SKM-1 (cell line): ENCODE measurements around the gene DIAPH2.
"Not testable (repeated sequence)": the region's sequence is repeated elsewhere in the genome, so short reads cannot be mapped to it uniquely, and the experiment has no call there.

Experiments used
- DNase-seq: peaks from one replicate; lab custom pipeline; 2025; ENCODE audit not compliant: unreplicated experiment; lab: John Stamatoyannopoulos, UW

DIAPH2 gene

DNA sequence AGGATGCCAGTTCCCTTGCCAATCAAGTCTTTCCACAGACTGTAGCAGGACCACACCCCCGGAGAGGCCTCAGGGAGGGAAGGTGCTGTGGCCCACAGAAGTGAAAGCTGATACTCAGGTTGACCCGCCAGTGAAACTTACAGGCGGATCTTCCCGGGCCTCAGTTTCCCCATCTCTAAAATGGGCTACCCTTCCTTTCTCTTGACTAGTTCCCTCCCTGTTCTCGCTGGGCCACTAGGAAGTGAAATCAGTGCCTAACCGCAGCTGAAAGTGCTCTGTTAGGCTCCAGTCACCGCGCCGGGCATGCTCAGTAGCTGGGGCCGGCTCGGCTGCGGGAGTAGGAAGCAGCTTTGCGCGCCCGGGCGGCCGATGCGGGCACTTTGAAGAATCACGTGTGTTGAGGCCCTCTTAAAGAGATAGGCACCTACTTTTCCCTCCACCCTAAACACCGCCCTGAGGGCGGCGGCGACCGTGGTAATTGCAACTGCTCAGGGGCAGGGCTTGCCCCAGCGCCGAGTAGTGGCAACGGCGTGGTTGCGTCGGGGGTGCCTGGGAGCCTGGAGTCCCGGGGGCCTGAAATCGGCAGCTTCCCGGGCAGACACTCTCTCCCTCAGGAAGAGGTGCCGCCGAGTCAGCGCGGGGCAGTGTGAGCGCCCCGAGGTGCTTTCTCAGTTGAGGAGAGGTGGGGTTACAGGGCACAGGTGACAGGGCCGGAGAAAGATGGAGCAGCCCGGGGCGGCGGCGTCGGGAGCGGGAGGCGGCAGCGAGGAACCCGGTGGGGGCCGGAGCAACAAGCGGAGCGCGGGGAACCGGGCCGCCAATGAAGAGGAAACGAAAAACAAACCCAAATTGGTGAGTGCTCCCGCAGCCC is at the start of gene DIAPH2:
DIAPH2 (plus strand) TSS at position 504 of the 871 bp plus-strand sequence.
- DNase-seq, result peak; percentile 45

DNA sequence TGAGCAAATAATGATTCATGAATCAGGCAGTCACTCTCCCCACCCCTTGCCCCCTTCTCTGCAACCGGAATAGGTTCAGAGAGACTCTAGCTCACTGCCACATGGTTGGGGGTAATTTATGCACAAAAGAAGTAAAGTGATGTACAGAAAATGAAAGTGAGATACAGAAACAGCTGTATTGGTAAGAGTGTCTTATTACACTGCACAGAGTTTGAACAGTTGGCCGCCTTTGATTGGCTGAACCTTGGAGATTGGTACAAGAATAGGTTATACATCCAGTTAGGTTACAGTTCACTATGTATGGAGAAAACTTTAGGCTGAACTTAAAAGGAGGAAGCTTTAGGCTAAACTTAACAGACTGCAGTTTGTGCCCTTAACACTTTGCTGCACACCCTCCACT is 34.6 kb upstream of the DIAPH2 start:
- no peak for DNase-seq

DNA sequence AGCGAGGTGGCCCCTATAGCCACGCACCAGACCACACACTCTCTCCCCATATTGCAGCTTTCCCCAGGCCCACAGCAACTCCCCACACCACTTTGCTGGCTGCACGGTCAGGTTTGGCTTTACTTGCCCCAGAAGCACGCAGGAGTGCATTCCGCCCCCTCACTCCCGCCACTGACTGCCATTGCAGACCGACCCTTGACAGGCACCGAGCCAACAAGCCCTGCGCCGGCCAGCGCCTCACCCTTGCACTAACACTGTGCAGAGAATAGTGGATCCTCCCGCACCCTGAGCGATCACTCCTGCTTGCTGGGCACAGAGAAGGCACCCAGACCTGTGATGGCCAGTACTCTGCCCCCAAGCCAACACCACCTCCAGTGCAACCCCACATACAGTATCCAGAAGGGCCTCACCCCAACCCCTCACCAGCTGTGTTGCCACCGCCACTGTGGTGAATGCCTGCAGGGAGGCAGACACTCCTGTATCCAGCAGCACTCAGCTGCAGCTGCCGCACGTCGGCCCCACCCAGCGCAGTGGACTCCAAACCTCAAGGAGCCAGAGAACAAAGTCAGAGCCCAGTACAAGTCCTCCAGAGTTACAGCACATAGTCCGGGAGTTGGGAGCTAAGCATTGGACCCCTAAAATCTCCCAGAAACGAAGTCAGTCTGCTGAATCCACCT is 28.6 kb upstream of the DIAPH2 start:
- DNase-seq, result no peak

DNA sequence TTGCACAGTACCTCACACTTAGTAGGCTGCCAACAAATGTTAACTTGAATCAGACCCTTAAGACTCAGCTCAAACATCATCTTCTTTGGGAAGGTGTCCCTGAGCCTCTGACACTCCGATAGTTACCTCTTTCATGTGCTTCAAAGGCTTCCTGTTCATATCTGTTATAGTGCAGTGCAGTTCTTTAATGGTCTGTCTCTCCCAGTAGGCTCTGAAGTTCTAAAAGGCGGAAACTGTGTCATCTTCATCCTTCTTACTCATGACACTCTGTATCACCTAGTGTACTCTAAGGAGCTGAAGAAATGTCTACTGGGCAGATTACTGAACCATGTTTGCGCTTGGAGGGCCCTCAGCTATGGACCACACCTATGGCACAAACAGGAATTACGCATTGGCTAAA is 2.1 kb upstream of the DIAPH2 start:
- DNase-seq, result no peak

DNA sequence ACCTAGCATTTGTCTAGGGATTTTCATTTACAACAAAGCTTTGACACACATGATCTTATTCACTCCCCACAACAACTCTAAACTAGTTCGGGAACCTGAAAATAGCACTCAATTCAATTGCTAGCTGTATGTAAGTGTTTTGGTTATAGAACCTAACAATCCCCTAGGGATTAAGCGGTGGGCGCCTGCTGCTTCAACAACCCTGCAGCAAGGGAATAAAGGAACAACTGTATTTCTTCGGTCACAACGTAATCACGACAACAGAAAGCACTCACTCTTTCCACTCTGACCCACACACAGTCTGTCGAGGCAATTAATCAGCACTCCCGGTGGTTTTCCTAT is 674 bp upstream of the DIAPH2 start:
- no peak for DNase-seq

DNA sequence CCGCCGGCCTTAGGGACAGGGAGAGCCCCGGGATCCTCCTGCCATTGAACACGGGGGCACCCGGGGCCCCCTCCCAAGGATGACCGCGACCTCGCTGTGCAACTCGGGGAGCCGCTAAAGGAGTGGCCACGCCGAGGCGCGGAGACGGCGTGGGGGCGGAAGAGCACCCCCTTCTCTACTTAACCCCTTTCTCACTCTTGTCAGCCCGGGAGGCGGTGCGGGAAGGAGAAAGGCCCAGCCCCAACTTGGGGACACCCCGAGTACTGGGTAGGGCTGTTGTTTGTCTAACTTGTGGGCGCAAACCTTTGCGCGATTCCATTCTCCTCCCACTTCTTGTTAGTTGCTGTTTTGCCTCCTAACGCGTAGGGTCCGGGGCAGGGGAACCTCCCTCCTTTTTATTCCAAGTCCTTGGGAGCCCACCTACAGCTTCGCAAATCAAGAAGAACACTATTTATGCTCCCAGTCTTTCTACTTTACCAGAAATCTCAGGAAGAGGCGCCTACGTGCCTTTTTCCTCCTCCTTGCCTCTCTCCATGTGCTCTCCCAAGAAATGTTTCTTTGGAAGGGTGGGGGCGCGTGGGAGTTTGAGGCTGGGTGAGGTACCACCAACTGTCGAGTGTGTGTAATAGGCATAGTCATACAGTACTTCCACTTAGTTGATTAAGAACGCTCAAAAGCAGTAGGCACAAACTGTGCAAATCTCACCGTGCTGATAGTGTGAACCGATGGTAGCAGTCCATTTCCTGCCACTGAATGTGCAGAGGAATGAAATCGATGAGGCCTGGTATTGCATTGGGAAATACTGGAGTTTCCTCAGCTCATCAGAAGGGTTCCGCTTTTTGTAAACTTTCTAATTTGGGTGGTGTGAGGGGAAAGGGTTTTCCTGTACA is 813 bp downstream of the DIAPH2 start:
- DNase-seq, result peak; percentile 51

DNA sequence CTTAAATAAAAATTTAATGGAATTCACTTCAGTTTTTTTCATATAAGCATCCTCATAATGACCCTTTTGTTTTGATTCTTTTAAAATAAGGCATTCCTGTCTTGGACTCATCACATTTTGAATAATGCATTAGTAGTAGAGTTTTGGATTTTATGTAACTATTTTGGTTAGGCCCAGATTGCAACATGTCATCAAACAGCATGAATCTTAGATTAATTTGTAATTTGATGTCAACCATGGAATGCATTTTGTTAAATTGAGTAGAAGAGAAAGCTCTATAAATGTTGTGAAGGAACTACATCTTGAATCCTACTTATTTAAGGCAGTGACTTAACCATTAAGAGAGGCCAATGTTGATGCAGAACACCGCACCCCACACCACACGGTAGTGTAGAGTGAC is 3.1 kb downstream of the DIAPH2 start:
- DNase-seq, result no peak

DNA sequence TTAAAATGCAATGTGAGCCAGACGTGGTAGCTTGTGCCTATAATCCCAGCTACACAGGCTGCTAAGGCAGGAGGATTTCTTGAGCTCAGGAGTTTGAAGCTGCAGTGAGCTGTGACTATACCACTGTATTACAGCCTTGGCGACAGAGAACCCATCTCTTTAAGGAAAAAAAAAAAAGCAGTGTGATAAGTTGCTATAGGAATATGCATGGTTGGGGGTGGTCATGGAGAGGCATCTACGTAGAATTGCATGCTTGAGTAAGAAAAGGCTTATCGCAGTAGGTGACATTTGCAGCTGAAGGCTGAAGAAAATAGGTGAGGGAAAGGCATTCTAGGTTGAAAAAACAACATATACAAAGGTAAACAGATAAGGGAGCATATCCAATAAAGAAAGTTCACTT is 4.1 kb downstream of the DIAPH2 start:
- DNase-seq, result no peak

DNA sequence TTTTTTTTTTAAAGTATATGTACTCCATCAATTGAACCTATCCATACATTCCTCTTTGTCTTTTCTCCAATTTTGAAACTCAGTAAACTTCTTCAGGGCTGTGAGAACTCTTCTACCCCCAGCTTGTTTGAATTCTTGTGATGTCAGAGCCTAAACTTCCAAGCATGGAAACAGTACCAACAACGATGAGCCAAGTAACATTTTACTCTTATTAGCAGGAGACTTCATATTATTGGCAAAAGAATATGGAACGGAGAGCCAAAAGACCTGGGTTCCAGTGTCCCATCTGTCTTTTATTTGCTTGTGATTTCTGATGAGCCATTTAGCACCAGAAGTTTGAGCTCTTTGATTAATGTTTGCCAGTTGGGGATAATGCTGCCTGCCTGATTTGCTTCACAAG is 5.3 kb downstream of the DIAPH2 start:
- DNase-seq, result no peak

DNA sequence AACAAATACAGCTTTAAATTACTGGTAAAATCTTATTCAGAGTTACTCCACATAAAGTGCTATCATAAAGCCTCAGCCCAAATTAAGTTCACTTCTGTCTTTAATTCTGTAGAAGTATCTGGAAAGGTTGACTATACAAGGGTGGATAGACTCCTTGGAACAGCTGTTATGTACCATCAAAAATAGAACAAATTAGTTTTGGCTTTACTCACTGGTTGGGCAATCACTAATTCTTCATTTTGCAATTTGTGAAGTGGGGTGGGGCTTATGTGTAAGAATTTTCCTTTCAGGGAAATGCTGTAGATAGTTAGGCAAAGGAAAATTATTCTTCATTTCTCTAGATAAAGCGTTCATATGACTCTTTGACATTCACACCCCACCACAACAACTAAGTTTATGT is 7.8 kb downstream of the DIAPH2 start:
- no peak for DNase-seq

DNA sequence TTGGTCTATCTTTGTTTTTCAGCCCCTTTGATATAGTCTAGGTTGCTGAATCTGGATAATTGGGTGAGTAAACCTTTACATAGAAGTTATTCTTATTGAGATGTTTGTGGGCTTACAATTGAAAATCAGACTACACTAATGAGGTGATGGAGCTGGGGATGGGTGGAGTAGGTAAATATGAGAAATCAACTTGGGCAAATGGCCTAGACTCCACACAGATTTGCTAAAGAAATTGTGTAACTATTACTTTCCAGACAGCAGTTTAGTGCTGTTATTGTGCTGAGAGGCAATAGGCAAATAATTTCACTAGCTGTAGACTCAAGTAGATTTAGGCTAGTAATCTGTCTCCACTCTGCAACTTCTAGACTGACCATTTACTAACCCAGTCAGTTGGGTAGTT is 8.2 kb downstream of the DIAPH2 start:
- DNase-seq, result no peak

DNA sequence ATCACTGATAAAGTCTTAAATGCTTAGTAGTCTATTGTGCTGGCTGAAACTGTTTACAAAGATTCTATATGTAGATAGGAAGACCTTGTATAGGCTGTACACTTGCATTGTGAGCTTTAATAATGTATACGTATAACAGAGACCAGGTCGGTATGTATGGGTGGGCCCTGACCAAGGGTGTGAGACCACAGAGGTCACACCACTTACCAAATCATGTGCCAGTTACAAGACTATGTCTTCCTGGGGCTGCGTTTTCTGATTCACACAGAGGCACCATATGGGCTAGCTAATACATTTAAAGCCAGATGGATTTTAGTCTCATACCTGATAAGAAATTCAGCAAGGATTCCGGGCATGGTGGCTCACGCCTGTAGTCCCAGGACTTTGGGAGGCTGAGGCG is 8.8 kb downstream of the DIAPH2 start:
- DNase-seq, result no peak

DNA sequence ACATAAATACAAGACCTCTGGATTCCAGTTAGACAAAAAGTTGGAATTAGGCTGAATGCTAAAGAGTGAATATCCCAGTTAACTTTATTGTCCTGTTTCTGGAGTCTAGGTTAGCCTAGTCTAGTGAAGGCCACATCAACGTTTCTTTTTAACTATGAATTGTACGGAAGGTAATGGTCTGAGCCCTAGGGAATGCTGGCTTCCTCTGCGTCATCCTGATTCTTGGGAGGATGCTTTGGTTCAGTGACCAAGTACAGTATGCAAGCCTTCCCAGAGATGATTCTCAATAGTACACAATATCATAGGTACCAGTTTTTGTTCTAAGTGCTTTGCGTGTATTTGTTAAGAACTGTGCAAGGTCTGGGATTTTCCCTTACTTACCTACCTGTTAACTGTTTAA is 11.8 kb downstream of the DIAPH2 start:
- no peak for DNase-seq

DNA sequence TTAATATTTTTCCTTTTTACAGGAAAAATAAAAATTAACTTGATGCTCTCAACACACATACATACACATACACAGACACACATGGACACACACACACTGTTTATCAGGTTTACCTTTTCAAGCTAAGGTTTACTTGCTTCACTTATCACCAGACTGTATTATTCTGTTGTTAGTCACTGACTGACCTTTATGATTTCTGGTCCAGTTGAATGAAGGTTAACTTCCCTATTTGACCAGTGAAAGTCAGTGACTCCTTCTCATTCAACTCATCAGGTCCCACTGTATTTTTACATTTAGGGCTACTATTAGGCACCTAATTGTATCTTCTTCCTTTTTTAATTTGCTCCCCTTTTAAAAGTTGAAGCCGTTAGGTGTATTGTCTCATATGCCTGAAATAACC is 16.0 kb downstream of the DIAPH2 start:
- no peak for DNase-seq

DNA sequence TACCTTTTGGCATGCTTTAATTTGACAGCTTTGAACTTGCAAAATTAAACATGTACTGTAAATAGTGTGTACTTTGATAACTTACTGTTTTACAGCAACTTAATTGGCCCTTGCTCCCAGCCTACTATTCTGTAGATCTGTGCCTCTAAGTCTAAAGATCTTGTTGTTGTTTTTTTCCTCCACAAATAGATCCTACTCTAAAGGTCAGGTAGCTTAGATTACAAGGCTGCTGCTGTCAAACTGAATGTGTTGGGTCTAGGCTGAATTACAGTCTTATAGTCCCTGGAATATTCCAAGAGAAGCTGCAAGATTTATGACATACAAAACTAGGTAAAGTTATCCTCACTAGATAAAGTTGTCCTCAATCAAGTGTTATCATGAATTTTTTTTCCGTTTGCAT is 18.7 kb downstream of the DIAPH2 start:
- DNase-seq, result no peak

DNA sequence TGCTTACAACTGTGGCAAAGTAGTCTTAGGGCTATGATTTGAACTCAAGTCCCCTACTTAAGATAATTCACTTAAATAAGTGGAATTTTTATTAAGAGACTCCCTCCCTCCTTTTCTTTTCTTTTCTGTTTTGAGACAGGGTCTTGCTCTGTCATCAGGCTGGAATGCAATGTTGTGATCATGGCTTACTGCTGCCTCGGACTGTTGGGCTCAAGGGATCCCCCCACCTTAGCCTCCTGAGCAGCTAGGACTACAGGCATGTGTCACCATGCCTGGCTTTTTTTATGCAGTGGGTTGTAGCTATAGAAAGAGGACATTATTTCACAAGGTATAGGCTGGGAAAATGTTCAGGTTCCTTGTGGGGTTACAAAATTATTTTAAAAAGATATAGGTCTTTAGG is 19.2 kb downstream of the DIAPH2 start:
- no peak for DNase-seq

DNA sequence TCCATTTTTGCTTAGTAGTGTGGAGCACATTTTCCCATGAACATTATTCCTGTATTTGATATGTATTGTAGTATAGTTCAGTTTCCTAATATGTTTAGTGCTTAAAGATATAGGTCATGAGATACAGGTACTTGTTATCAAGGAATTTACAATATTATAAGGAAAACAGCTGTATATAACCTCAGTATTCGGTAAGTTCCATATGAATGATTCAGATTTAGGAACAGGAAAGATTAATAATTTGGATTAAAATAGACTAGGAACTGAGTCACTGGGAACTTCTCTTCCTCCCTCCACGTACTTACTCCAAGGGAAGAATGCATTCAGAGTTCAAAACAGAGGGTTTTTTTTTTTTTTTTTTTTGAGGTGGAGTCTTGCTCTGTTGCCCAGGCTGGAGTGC is 20.0 kb downstream of the DIAPH2 start:
- DNase-seq, result no peak

DNA sequence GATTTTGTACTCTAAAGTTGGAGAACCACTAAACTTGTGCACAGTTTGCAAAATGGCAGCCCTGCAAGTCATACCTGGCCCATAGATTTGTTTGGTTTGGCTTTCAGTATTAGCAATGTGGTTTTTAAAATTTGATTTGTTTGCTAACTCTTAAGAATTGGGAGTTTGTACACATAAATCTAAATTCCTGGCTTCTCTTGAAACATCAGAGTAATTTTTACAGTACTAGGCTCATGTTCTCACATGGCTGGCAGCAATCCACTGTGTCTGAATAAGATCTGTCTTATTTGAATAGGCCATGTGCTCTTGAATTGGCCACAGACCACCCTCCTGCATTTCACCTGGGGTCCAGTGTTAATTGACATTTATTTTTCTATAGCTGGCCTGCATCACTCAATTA is 21.3 kb downstream of the DIAPH2 start:
- DNase-seq, result no peak

DNA sequence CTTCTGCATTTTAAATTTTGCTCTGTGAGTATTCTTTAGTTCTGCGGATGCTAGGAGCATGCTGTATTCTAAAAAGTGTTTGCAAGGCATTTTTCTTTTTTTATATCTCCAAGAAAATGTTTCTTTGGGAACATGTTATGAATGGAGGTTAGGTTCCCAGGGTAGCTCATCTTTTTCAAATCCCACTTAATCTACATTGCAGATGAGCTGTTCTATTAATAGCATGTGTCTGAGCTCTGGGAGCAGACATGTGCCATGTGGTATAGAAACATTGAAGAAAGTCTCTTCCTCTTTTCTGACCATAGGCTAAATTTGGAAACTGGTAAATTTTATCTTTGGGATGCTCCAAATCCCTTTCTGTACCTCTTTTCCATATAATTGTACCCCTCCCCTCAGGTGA is 23.2 kb downstream of the DIAPH2 start:
- DNase-seq, result no peak

DNA sequence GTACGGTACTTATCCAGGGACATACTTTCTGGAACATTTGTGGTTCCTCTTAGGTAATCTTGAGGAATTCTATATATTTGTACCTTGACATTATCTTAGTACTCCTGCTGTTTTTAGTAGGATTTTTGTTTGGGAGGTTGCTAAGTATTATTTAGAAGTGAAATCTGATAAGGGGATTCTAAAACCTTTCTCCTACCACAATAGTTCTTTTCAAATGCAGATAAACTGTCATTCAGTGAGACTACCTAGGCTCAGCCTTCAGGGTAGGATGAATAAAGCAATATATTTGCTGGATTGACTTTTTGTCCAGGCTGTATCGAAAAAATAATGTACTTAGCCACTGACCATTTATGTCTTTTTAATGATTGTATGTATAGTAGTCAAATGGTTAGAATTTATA is 25.4 kb downstream of the DIAPH2 start:
- no peak for DNase-seq

DNA sequence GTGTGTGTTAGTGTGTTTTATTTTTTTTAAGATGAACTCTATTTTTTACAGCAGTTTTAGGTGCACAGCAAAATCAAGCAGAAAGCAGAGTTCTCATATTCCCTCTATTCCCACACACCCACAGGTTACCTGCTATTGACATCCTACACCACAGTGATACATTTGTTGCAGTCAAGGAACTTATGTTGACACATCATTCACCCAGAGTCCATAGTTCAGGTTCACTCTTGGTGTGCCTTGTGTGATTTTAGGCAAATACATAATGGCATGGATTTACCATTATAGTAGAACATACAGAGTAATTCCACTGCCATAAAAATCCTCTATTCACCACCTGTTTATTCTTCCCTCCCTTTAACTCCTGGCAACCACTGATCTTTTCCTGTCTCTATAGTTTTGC is 28.7 kb downstream of the DIAPH2 start:
- DNase-seq, result no peak

DNA sequence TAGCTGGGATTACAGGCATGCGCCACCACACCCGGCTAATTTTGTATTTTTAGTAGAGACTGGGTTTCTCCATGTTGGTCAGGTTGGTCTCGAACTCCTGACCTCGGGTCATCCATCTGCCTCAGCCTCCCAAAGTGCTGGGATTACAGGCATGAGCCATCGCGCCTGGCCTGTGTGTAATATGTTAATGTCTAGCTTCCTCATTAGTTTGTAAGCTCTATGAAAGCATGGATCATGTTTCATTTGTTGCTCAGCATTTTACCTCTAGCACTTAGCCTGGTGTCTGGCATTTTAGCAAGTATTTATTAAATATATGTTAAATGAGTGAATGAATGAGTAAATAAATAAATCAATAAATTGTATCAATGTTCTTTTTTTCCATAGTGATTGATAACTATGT is 29.8 kb downstream of the DIAPH2 start:
- not testable (repeated sequence) for DNase-seq
